A549 (cell line): ENCODE measurements around the gene LEFTY1.

Experiments
- BHLHE40 ChIP-seq: IDR thresholded peaks from 2 replicates; pipeline ENCODE4 v1.6.1; 2012; ENCODE audit warnings: low read depth, low read length, inconsistent platforms
- EP300 ChIP-seq, 2 experiments: fragments of >200 bp; sonication (Bioruptor Twin); formaldehyde crosslinking; IDR thresholded peaks; 2 replicates in 1 of 2; 3 replicates in 1 of 2; pipeline ENCODE4 v1.6.1; 2016 to 2017
- POLR2AphosphoS2 ChIP-seq: conservative IDR thresholded peaks from 2 replicates; pipeline ENCODE4 v1.6.1; 2012; ENCODE audit warnings: low read length, improper control_type of control experiment, inconsistent platforms
- SMC3 ChIP-seq: fragments of >200 bp; sonication (Bioruptor Twin); formaldehyde crosslinking; IDR thresholded peaks from 3 replicates; pipeline ENCODE4 v1.6.1; 2018; ENCODE audit warnings: inconsistent platforms
- TF ChIP-seq, protein P1 (sequence below): fragments of >200 bp; sonication (Bioruptor Twin); formaldehyde crosslinking; IDR thresholded peaks from 3 replicates; pipeline ENCODE4 v1.5.1; 2016
- TF ChIP-seq, protein P2 (sequence below): fragments of 200-600 bp; sonication (generic); IDR thresholded peaks from 2 replicates; pipeline ENCODE4 v1.6.1; 2016; ENCODE audit warnings: antibody characterized with exemption, mild to moderate bottlenecking, moderate library complexity

DNA sequence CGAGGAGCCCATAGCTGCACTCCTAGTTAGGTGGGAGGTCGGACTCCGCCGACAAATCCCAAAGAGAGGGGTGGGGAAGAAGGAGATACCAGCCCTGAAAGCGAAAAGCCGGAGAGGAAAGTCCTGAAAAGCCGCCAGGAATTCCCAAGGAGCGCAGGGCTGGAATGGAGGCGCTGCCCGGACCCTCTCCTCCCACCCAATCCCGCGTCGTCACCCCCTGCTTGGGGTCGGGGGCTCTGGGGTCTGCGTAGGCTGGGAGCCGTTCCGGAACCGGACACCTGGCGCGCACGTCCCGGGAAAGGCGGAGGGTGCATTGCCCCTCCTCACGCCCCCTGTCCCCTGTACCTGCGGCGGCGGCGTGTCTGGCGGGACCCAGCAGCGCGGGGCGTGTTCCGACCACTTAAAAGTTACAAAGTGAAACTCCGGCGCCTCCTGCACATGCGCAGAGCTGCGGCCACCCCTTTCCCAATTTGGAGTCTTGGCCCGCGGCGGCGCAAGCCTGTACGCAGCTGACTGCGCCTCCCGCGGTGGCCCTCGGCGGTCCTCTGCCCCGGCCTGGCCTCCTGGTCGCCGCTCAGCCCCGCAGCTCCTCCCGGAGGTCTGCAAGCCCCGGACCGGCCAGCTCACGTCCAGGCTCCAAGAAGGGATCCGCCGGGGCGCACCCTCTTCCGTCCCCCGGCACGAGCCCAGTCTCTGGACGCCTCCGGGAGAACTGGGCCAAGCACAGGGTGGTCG, 6.8 kb downstream of the LEFTY1 start, which contains the start of gene TMEM63A:
- TF ChIP-seq POLR2AphosphoS2 = no peak
- TF ChIP-seq BHLHE40 = no peak
- TF ChIP-seq, protein P1, sequence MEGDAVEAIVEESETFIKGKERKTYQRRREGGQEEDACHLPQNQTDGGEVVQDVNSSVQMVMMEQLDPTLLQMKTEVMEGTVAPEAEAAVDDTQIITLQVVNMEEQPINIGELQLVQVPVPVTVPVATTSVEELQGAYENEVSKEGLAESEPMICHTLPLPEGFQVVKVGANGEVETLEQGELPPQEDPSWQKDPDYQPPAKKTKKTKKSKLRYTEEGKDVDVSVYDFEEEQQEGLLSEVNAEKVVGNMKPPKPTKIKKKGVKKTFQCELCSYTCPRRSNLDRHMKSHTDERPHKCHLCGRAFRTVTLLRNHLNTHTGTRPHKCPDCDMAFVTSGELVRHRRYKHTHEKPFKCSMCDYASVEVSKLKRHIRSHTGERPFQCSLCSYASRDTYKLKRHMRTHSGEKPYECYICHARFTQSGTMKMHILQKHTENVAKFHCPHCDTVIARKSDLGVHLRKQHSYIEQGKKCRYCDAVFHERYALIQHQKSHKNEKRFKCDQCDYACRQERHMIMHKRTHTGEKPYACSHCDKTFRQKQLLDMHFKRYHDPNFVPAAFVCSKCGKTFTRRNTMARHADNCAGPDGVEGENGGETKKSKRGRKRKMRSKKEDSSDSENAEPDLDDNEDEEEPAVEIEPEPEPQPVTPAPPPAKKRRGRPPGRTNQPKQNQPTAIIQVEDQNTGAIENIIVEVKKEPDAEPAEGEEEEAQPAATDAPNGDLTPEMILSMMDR = 0 out of 3 replicates have a peak, but pooled peaks have one; percentile 18
- no peak for TF ChIP-seq EP300 (IDR thresholded peaks at IDR 0.05)
- TF ChIP-seq, protein P2, sequence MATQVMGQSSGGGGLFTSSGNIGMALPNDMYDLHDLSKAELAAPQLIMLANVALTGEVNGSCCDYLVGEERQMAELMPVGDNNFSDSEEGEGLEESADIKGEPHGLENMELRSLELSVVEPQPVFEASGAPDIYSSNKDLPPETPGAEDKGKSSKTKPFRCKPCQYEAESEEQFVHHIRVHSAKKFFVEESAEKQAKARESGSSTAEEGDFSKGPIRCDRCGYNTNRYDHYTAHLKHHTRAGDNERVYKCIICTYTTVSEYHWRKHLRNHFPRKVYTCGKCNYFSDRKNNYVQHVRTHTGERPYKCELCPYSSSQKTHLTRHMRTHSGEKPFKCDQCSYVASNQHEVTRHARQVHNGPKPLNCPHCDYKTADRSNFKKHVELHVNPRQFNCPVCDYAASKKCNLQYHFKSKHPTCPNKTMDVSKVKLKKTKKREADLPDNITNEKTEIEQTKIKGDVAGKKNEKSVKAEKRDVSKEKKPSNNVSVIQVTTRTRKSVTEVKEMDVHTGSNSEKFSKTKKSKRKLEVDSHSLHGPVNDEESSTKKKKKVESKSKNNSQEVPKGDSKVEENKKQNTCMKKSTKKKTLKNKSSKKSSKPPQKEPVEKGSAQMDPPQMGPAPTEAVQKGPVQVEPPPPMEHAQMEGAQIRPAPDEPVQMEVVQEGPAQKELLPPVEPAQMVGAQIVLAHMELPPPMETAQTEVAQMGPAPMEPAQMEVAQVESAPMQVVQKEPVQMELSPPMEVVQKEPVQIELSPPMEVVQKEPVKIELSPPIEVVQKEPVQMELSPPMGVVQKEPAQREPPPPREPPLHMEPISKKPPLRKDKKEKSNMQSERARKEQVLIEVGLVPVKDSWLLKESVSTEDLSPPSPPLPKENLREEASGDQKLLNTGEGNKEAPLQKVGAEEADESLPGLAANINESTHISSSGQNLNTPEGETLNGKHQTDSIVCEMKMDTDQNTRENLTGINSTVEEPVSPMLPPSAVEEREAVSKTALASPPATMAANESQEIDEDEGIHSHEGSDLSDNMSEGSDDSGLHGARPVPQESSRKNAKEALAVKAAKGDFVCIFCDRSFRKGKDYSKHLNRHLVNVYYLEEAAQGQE = no peak
- TF ChIP-seq SMC3 = no peak
